ENCODE results near the gene VCL.

The VCL gene

GRCh38 chr10:73968098-73968521 lies 29.8 kb upstream of the VCL start:
- DNase-seq, result peak; percentile 75
- H3K4me2 ChIP-seq (ENCODE audit: low read length), result no peak overlapping the region
- H2BK120ac ChIP-seq (ENCODE audit: low read depth, low read length), result peak overlapping the region; percentile 68
- WGBS (ENCODE audit: extremely low coverage, insufficient coverage, low lambda C conversion rate), result no CpG with 5 or more reads among the region's 6 CpGs
- H3K79me1 ChIP-seq (ENCODE audit: low read length), result no peaks in the 10 kb centered on the region
- no peak overlapping the region for H2BK15ac ChIP-seq (replicated peaks; ENCODE audit: low read depth)
- no peak overlapping the region for H3K23ac ChIP-seq (ENCODE audit: low read length)
- peak overlapping the region; percentile 87 for H3K18ac ChIP-seq (ENCODE audit: low read length)
- peak overlapping the region; percentile 3 for H3K9ac ChIP-seq (ENCODE audit: low read length)
- no peak overlapping the region for H3K4me3 ChIP-seq (ENCODE audit: low read length)
- no peaks in the 10 kb centered on the region for H3K36me3 ChIP-seq (ENCODE audit: control insufficient read depth, insufficient read depth, low read length)
- no peak overlapping the region for H2AK5ac ChIP-seq (ENCODE audit: low read length)
- H3K4me1 ChIP-seq (ENCODE audit: control insufficient read depth, low read depth, low read length), result peaks cover 14% of the 10 kb centered on the region
- peak overlapping the region; percentile 44 for H2BK5ac ChIP-seq (ENCODE audit: low read length)
- H3K56ac ChIP-seq (ENCODE audit: low read length), result peak overlapping the region; percentile 83
- H3K27me3 ChIP-seq (ENCODE audit: insufficient read depth, low read length, poor library complexity), result no peaks in the 10 kb centered on the region
- peak overlapping the region; percentile 97 for H3K27ac ChIP-seq (ENCODE audit: low read depth, low read length)
- no peaks in the 10 kb centered on the region for H3K79me2 ChIP-seq (ENCODE audit: control insufficient read depth, insufficient read depth, low read length)
- peak overlapping the region; percentile 88 for H4K8ac ChIP-seq (ENCODE audit: low read depth, low read length)
- H3K4ac ChIP-seq (ENCODE audit: low read depth, low read length), result no peak overlapping the region
- H4K5ac ChIP-seq (ENCODE audit: low read length), result no peak overlapping the region

GRCh38 chr10:73969224-73969841 lies 28.6 kb upstream of the VCL start:
- WGBS (ENCODE audit: extremely low coverage, insufficient coverage, low lambda C conversion rate), result no CpG with 5 or more reads among the region's 5 CpGs
- no peaks in the 10 kb centered on the region for H3K79me2 ChIP-seq (ENCODE audit: control insufficient read depth, insufficient read depth, low read length)
- H3K56ac ChIP-seq (ENCODE audit: low read length), result peak overlapping the region; percentile 56

GRCh38 chr10:73970845-73971244 lies 27.1 kb upstream of the VCL start:
- H3K4me2 ChIP-seq (ENCODE audit: low read length), result no peak overlapping the region
- peaks cover 14% of the 10 kb centered on the region for H3K4me1 ChIP-seq (ENCODE audit: control insufficient read depth, low read depth, low read length)
- H4K8ac ChIP-seq (ENCODE audit: low read depth, low read length), result no peak overlapping the region
- no peak overlapping the region for H3K23ac ChIP-seq (ENCODE audit: low read length)
- no peak overlapping the region for H3K4me3 ChIP-seq (ENCODE audit: low read length)
- no peaks in the 10 kb centered on the region for H3K36me3 ChIP-seq (ENCODE audit: control insufficient read depth, insufficient read depth, low read length)
- no peaks in the 10 kb centered on the region for H3K27me3 ChIP-seq (ENCODE audit: insufficient read depth, low read length, poor library complexity)
- no peak overlapping the region for H4K5ac ChIP-seq (ENCODE audit: low read length)
- H3K18ac ChIP-seq (ENCODE audit: low read length), result peak overlapping the region; percentile 70
- no peak overlapping the region for H2BK5ac ChIP-seq (ENCODE audit: low read length)
- H2BK120ac ChIP-seq (ENCODE audit: low read depth, low read length), result no peak overlapping the region
- H3K79me1 ChIP-seq (ENCODE audit: low read length), result no peaks in the 10 kb centered on the region
- no peaks in the 10 kb centered on the region for H3K79me2 ChIP-seq (ENCODE audit: control insufficient read depth, insufficient read depth, low read length)
- WGBS (ENCODE audit: extremely low coverage, insufficient coverage, low lambda C conversion rate), result no CpG with 5 or more reads among the region's 2 CpGs
- DNase-seq, result no peak
- H3K56ac ChIP-seq (ENCODE audit: low read length), result no peak overlapping the region
- H2AK5ac ChIP-seq (ENCODE audit: low read length), result no peak overlapping the region
- H3K27ac ChIP-seq (ENCODE audit: low read depth, low read length), result no peak overlapping the region
- no peak overlapping the region for H3K4ac ChIP-seq (ENCODE audit: low read depth, low read length)
- H2BK15ac ChIP-seq (replicated peaks; ENCODE audit: low read depth), result no peak overlapping the region
- H3K9ac ChIP-seq (ENCODE audit: low read length), result no peak overlapping the region

More at GRCh38 chr10:73969224-73969841, 28.6 kb upstream of the VCL start:
- Histone ChIP-seq H3K4me1 (ENCODE audit: control insufficient read depth, low read depth, low read length) (peaks cover 14% of the 10 kb centered on the region), H3K18ac (ENCODE audit: low read length) (peak overlapping the region; percentile 88), H3K4me2 (ENCODE audit: low read length) (no peak overlapping the region), H3K36me3 (ENCODE audit: control insufficient read depth, insufficient read depth, low read length) (no peaks in the 10 kb centered on the region), H2BK120ac (ENCODE audit: low read depth, low read length) (peak overlapping the region; percentile 88), H2BK5ac (ENCODE audit: low read length) (peak overlapping the region; percentile 61), H3K9ac (ENCODE audit: low read length) (no peak overlapping the region), H3K4ac (ENCODE audit: low read depth, low read length) (peak overlapping the region; percentile 91), H3K23ac (ENCODE audit: low read length) (no peak overlapping the region), H2BK15ac (replicated peaks; ENCODE audit: low read depth) (peak overlapping the region; percentile 92), H4K8ac (ENCODE audit: low read depth, low read length) (no peak overlapping the region), H2AK5ac (ENCODE audit: low read length) (no peak overlapping the region), H4K5ac (ENCODE audit: low read length) (no peak overlapping the region), H3K27ac (ENCODE audit: low read depth, low read length) (peak overlapping the region; percentile 12), H3K79me1 (ENCODE audit: low read length) (no peaks in the 10 kb centered on the region), H3K27me3 (ENCODE audit: insufficient read depth, low read length, poor library complexity) (no peaks in the 10 kb centered on the region), H3K4me3 (ENCODE audit: low read length) (no peak overlapping the region)
- peak; percentile 84 for DNase-seq

- H3K79me2 ChIP-seq (ENCODE audit: control insufficient read depth, insufficient read depth, low read length), result no peaks in the 10 kb centered on the region
- no peaks in the 10 kb centered on the region for H3K79me1 ChIP-seq (ENCODE audit: low read length)
- no peak overlapping the region for H4K8ac ChIP-seq (ENCODE audit: low read depth, low read length)
- no peak overlapping the region for H2BK15ac ChIP-seq (replicated peaks; ENCODE audit: low read depth)
- H2BK120ac ChIP-seq (ENCODE audit: low read depth, low read length), result no peak overlapping the region
- no peak overlapping the region for H3K4ac ChIP-seq (ENCODE audit: low read depth, low read length)
- DNase-seq, result no peak
- no peak overlapping the region for H3K9ac ChIP-seq (ENCODE audit: low read length)
- WGBS (ENCODE audit: extremely low coverage, insufficient coverage, low lambda C conversion rate), result no CpG with 5 or more reads among the region's 2 CpGs
- H3K27ac ChIP-seq (ENCODE audit: low read depth, low read length), result no peak overlapping the region
- no peak overlapping the region for H2BK5ac ChIP-seq (ENCODE audit: low read length)
- H3K36me3 ChIP-seq (ENCODE audit: control insufficient read depth, insufficient read depth, low read length), result no peaks in the 10 kb centered on the region
- H3K56ac ChIP-seq (ENCODE audit: low read length), result no peak overlapping the region
- H3K18ac ChIP-seq (ENCODE audit: low read length), result no peak overlapping the region
- no peak overlapping the region for H3K23ac ChIP-seq (ENCODE audit: low read length)
- H3K4me1 ChIP-seq (ENCODE audit: control insufficient read depth, low read depth, low read length), result peaks cover 14% of the 10 kb centered on the region
- H2AK5ac ChIP-seq (ENCODE audit: low read length), result no peak overlapping the region
- no peak overlapping the region for H4K5ac ChIP-seq (ENCODE audit: low read length)
- no peaks in the 10 kb centered on the region for H3K27me3 ChIP-seq (ENCODE audit: insufficient read depth, low read length, poor library complexity)
- no peak overlapping the region for H3K4me3 ChIP-seq (ENCODE audit: low read length)
- no peak overlapping the region for H3K4me2 ChIP-seq (ENCODE audit: low read length)
These were observed 26.1 kb upstream of the VCL start for GRCh38 chr10:73971636-73972354.

- no peak overlapping the region for H2BK15ac ChIP-seq (replicated peaks; ENCODE audit: low read depth)
- peaks cover 4% of the 10 kb centered on the region for H3K4me1 ChIP-seq (ENCODE audit: control insufficient read depth, low read depth, low read length)
- no peak overlapping the region for H3K23ac ChIP-seq (ENCODE audit: low read length)
- no peak overlapping the region for H2BK5ac ChIP-seq (ENCODE audit: low read length)
- H3K79me1 ChIP-seq (ENCODE audit: low read length), result no peaks in the 10 kb centered on the region
- no peak for DNase-seq
- no peak overlapping the region for H4K8ac ChIP-seq (ENCODE audit: low read depth, low read length)
- H3K27me3 ChIP-seq (ENCODE audit: insufficient read depth, low read length, poor library complexity), result no peaks in the 10 kb centered on the region
- H3K4me3 ChIP-seq (ENCODE audit: low read length), result no peak overlapping the region
- no peak overlapping the region for H3K4ac ChIP-seq (ENCODE audit: low read depth, low read length)
- no CpG with 5 or more reads among the region's 2 CpGs for WGBS (ENCODE audit: extremely low coverage, insufficient coverage, low lambda C conversion rate)
- no peak overlapping the region for H3K56ac ChIP-seq (ENCODE audit: low read length)
- no peak overlapping the region for H3K4me2 ChIP-seq (ENCODE audit: low read length)
- H3K27ac ChIP-seq (ENCODE audit: low read depth, low read length), result no peak overlapping the region
- no peaks in the 10 kb centered on the region for H3K79me2 ChIP-seq (ENCODE audit: control insufficient read depth, insufficient read depth, low read length)
- no peak overlapping the region for H3K18ac ChIP-seq (ENCODE audit: low read length)
- H2BK120ac ChIP-seq (ENCODE audit: low read depth, low read length), result no peak overlapping the region
- H3K36me3 ChIP-seq (ENCODE audit: control insufficient read depth, insufficient read depth, low read length), result no peaks in the 10 kb centered on the region
- H3K9ac ChIP-seq (ENCODE audit: low read length), result no peak overlapping the region
- no peak overlapping the region for H2AK5ac ChIP-seq (ENCODE audit: low read length)
- no peak overlapping the region for H4K5ac ChIP-seq (ENCODE audit: low read length)
These were observed 24.5 kb upstream of the VCL start for GRCh38 chr10:73973427-73973826.

Measured in mesendoderm (in vitro differentiated cells).